Measurements from ENCODE around the gene PRG2.
A peak's percentile ranks its signal among the peaks of the same experiment; 100 is the strongest.

PRG2 gene

GRCh38 chr11:57390535-57390934 is at the start of gene PRG2:
PRG2 (minus strand) TSS chr11:57390650; CDS start chr11:57389944, 706 bp downstream.
- no peak for DNase-seq

DNA sequence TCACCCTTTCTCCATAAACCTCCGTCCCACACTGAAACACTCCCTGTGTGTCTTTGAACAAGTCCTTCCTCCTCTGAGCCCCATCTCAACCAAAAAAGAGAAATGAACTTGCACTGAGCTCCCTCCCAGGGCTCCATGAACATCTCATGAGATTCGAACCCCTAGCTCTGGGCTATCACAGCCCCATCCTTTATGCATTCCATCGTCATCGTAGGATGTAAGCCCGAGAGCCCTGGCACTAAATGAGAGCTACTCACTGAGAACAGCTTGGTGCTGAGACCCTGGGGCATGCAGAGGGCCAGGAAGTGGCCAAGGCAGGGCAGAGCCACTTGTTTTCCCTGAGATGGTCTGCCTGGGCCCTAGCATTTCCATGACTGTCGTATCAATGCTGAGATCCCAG is 49.3 kb upstream of the PRG2 start:
- DNase-seq, result no peak

DNA sequence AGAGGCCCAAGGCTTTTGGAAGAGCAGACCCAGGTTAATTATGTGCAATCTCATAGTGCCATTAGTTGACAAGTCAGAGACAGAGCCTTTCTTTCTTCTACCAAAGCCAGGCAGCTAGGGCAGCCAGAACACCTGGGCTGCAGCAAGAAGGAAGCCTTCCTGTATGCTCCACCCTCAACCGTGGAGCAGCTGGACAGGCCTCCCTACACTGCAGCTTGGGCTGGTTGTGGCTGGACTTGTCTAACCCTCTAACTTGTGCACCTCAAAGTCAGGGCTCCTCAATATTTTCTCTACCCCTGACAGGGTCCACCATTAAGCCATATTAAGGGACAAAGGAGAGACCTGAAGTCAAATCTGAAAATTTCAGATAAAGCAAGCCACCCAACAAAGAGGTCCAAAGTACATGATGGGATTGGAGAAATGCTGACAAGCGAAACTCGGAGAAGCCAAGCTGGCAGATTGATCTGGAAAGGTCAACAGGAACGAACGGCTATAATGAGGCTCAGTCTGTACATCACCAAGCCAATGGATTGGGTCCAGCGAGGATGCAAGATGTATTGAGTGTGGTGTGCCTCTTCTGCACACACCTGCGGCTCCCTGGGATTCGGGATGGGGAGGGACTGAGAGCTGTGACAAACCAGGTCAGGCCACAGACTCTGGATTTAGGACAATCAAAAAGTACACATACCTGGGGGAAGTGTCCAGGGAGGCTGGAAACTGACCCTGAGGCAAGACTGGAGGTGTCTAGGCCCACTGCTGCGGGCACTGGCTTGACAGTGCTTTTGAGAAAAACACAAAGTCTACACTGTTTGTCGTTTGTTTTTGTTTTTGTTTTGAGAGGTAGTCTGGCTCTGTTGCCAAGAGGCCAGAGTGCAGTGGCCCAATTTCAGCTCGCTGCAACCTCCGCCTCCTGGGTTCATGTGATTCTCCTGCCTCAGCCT is 48.2 kb upstream of the PRG2 start:
- no peak for DNase-seq

DNA sequence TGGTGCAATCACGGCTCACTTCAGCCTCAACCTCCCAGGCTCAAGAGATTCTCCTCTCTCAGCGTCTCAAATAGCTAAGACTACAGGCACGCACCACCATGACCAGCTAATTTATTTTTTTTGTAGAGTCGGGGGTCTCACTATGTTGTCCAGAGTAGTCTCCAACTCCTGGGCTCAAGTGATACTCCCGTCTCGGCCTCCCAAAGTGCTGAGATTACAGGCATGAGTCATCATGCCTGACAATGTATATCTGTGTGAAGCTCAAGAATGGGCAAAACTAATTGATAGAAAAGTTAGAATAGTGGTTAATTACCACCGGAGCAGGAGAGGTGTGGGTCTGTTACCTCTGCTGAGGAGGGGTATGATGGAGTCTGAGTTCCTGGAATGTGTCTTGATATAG is 45.6 kb upstream of the PRG2 start:
- DNase-seq, result no peak

DNA sequence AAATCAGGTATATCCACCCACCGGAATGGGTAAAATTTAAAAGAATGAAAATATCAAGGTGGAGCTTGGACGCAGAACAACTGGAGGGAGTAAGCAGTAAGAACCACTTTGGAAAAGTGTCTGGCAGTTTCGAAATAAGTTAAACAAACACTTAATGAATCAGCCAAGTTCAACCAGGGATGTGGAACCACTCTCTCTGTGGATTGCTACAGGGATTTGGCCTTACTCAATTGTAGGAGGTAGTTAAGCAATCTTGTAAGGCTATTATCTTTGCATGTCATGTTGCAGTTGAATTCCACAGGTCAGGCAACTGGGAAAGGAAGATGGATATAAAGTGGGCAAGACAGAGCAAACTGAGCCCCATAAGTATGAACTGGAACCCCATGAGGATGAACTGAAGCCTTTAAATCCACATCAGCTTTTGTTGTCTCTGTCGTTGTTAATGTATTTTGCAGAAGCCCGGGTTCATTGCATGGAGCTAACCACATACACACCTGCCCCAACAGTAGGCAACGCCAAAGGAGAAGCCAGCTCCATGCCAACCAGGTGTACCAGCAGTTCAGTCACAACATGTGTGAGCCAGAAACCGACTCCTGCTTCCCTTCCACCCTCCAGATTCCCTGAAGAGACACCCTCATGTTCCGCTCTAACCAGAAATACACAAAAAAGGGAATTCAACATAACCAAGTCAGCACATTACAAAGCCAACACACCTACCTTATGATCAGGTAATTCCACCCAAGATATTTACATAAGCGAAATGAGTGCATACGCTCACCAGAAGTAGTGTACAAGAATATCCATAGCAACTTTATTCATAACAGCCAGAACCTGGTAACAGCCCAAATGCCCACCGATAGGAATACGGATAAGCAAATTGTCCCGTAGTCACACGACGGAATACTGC is 44.4 kb upstream of the PRG2 start:
- peak; percentile 10 to 17 for DNase-seq

GRCh38 chr11:57432714-57433163 is 42.3 kb upstream of the PRG2 start:
- peak; percentile 52 to 57 for DNase-seq

DNA sequence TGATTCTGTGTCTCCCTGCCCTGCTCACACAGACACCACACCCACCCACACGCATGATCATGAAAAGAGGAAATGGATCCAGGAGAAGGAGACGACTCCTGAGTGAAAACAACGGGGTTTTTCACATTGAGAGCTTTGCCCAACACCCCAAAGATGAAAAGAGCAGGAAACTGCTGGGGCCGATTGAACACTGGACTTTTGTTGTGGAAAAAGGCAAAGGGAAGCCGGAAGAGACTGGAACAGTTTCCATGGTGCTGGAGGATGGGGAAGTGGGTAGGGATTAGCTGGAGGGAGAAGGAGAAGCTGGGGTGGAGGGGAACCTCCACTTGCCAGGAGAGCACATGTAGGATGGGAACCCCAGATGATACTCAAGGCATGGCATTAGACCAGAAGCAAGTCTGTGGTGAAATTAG is 41.7 kb upstream of the PRG2 start:
- no peak for DNase-seq

- DNase-seq, result peak in 1 of 2 experiments; percentile 20
Observed at GRCh38 chr11:57430952-57431351, 40.5 kb upstream of the PRG2 start.

- no peak for DNase-seq
Observed at GRCh38 chr11:57429946-57430345, 39.5 kb upstream of the PRG2 start.

DNA sequence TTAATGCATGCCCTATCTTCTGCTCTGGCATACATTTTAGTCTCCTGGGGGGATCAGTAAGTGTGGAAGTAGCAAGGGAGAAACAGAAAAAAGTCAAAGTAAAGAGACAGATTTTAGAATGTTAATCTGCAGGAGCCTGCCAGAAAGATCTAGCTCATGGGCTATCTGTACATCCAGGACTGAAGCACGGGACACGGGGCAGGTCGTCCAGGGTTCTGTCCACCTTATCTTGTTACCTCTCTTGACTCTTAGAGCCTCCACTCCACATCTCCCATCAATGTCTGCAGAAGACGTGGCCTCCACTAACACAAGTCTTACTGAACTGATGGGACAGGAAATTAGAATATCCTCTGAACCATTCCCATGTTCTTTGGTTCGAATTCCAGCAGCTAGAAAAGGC is 38.2 kb upstream of the PRG2 start:
- no peak for DNase-seq

DNA sequence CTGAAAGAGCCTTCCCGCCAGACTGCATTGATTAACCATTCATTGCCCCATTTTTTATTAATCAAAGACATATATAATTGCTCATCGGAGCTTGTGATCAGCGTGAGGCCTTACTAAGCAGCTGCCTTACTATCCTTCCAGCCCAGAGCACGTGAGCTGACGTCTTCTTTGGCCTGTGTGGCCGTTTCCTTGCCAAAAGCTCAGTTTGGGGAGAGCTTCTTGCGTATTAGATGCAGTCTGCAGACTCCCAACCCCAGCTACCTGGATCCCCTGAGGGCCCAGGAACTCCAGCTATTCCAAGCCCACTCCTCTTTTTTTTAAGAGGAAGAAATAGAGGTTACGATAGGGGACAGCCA is 37.3 kb upstream of the PRG2 start:
- DNase-seq, result no peak

- DNase-seq, result peak; percentile 78 to 86
Observed at GRCh38 chr11:57426929-57427726, 36.7 kb upstream of the PRG2 start, which contains the start of gene SLC43A3. SLC43A3 (minus strand) TSS chr11:57427121; CDS start chr11:57426172, 949 bp downstream.

DNA sequence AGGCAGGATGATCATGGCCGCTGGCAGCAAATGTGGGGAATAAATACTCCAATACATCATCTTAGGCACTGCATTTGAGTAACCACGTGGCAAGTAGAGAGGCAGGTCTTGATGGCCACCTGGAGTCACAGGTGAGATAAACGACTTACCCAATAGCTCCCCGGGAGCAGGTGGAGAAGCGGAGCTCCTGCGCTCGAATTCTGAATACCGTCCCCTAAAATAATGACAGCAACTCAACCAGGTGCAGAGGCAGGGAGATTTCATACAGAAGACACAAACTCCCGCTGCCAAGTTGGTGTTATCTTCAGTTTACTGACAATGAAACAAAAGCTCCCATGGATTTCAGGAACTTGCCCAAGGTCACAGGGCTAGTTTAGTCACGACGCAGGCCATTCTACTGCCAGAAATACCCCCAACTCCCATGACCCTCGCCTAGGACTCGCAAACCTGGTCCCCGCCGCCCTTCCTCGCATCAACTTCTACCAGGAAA is 36.0 kb upstream of the PRG2 start:
- peak in 1 of 2 experiments; percentile 41 for DNase-seq

- no peak for DNase-seq
Observed at GRCh38 chr11:57425565-57426438, 35.4 kb upstream of the PRG2 start.

GRCh38 chr11:57424792-57425564 is 34.5 kb upstream of the PRG2 start:
- DNase-seq, result peak; percentile 99

DNA sequence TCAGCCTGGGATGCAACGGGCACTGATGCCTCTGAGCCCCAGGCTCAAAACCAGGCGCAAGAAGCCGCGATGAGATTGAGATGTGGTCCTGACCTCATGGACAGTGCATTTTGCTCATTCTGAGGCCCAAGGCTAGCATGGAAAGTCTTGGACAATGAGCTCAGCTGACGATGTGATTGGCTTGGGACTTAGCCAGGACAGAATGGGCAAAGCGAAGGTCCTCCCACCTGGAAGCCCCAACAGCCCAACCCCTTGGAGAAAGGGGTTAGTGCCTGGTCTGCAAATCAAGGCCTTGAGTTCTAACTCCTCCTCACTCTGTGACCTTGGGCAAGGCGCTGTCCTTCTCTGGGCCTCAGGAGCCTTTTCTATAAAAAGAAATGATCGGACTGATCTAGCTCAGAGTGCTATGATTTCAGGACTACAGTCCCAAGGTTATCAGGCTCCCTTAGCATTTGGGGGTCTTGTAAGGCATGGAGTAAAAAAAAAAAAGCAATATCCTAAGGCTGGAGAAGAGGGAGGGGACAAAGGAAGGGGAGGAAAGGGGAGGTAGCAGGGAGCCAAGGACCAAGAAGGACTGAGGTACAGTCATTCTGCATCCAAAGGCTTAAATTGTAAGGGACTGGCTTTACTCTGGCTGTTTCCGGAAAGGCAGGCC is 33.8 kb upstream of the PRG2 start:
- DNase-seq, result no peak

DNA sequence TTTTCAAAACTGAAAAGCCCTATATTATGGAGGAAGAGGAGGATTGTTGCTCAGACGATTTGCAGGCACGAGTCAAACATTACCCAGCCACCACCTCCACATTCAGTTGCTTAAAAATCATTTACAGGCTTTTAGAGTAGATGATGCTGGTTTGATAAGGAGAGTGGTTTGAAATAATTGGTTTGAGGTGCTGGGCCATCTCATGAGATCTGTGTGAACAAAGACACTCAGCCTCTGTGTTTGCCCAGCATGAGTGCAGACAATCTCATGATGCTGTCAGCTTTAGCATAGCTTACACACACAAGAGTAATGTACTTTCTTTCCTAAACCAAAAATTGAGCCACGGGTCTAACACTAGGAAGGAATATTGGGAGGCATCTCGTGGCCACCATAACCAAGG is 32.2 kb upstream of the PRG2 start:
- no peak for DNase-seq

DNA sequence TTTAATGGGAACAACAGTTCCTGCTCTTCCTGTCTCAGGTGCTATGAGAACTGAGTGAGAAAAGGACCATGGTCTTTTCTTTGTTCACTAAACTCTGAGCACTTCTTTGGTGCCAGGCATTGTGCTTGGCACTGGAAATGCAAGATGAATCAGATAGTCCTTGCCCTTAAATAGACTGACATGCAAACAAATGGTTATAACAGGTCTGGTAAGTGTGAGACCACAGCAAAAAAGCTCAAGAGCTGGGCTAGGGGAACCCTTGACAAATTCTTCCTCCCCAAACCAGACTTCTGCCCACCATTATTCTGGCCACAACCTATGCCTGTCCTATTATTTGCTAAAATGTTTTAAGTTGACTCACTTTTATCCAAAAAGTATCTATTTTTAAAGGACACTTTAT is 31.4 kb upstream of the PRG2 start:
- DNase-seq, result no peak

DNA sequence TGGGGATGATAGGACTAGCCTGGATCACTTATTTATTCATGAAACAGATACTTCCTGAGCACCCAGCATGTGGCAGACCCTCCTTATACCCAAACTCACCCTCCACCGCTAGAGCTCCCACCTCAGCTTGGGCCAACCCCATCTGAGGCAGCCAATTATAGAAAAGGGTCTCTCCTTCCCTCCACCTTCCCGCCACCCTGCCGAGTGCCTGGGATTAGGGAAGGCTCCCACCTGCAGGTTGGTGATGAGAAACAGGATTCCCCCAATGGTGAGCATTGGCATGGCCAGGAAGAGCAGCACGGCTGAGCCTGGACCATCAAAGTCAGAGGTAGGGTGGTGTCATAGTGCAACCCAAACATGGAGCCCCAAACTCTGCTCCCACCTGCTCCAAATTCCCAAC is 30.6 kb upstream of the PRG2 start:
- no peak for DNase-seq

DNA sequence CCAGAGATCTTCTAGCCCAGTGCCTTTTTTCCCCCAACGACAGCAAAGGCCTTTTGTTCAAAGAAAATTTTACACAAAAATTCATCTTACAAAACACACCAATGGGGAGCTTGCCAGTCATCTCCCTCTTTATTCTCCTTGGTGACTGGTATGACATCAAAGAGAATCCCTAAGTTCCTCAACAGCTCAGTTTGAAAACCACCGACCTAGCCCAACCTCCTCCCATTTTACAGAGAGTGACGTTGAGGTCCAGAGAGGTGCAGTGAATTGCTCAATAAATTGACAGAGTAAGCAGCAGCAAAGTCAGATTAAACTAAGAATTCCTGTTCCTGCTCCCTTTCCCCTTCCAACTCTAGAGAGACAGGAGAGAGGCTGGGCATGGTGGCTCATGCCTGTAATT is 28.7 kb upstream of the PRG2 start:
- no peak for DNase-seq

All from Kasumi-1 (cell line).